TTC549 (cell line): Measurements from ENCODE around the gene ZAP70.

Experiments
- FAIRE-seq: peaks from 2 replicates; lab custom pipeline; 2012; peaks lifted over from hg19 to GRCh38; lab: Jason Lieb, UNC

ZAP70 gene

DNA sequence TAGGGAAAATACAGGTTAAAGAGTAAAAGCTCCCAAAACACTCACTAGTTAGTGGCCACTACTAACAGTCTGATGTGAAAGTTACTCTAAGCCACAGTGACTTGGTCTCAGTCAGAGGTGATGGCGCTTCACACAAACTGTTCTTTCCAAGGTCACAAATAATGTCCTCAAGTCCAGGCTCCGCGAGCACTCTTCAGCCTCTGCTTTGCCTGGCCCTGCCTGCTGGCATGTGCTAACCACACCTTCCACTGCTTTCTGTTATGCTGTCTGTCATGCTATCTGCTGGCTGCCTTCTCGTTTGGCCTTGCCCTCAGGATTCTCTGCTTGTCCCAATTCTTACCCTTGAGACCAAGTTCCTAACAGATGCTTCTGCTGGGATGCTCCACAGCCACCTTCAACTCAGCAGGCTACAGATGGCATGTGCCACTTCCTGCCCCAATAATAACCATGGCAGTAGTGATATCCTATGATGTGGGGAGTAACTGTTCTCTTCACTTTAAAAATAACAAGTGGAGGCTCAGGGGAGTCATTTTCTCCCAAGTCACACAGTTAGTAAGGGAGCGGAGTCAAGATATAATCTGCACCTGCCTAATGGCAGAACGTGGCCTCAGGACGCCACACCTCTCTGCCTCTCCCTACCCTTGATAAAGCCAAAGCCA is 75.7 kb downstream of the ZAP70 start:
- FAIRE-seq: no peak
